Choroid plexus epithelial cell (primary cell): ENCODE data around the gene ZNF335.
A peak's percentile ranks its signal among the peaks of the same experiment; 100 is the strongest.

Experiments
- DNase-seq: peaks from one replicate; pipeline ENCODE4 v3.0.0-alpha.2; 2010; ENCODE audit warnings: low read depth
- H3K4me3 ChIP-seq: 2 replicates; pipeline ENCODE4 v1.5.1; 2011; ENCODE audit warnings: low read depth, mild to moderate bottlenecking, control low read depth, low read length, moderate library complexity
- TF ChIP-seq, protein P1 (sequence below): conservative IDR thresholded peaks from 2 replicates; pipeline ENCODE4 v1.5.1; 2011; ENCODE audit warnings: low read depth, mild to moderate bottlenecking, control low read depth, inconsistent platforms, low read length, moderate library complexity

Gene ZNF335

DNA sequence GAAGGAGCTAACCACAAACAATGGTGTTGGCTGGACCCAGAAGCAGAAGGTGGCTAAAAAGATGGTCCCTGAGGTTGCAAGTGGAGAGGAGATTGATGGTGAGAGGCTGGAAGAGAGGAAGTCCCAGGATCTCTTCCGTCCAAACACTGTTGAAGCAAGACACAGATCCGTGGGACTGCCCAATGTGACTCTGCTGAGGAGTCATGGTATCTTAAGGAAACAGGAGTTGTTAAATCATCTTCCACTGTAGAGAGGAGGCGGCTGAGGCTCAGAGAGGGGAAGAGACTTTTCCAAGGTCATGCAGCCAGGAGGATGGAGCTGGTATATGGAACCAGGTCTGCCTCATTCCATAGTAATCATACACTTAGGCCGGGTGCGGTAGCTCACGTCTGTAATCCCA is 4.1 kb upstream of the ZNF335 start:
- no peak for DNase-seq

DNA sequence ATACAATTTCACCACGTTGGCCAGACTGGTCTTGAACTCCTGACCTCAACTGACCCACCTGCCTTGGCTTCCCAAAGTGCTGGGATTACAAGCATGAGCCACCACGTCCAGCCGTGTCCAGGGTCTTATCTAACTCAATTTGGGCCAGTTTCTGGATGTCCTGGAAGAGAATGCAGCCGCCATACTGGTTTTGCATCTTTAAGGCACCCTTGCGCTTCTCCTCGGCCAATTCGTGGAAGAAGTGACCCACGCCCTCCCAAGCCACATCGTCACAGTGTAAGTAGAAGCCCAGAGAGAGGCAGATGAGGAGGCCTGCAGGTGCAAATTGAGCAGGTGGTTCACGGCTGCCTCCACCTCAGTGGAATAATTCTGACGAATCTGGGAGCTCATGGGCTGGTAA is 3.7 kb upstream of the ZNF335 start:
- H3K4me3 ChIP-seq = no peak overlapping the region

More for the DNA sequence above, 4.1 kb upstream of the ZNF335 start:
- TF ChIP-seq, protein P1, sequence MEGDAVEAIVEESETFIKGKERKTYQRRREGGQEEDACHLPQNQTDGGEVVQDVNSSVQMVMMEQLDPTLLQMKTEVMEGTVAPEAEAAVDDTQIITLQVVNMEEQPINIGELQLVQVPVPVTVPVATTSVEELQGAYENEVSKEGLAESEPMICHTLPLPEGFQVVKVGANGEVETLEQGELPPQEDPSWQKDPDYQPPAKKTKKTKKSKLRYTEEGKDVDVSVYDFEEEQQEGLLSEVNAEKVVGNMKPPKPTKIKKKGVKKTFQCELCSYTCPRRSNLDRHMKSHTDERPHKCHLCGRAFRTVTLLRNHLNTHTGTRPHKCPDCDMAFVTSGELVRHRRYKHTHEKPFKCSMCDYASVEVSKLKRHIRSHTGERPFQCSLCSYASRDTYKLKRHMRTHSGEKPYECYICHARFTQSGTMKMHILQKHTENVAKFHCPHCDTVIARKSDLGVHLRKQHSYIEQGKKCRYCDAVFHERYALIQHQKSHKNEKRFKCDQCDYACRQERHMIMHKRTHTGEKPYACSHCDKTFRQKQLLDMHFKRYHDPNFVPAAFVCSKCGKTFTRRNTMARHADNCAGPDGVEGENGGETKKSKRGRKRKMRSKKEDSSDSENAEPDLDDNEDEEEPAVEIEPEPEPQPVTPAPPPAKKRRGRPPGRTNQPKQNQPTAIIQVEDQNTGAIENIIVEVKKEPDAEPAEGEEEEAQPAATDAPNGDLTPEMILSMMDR = no peak
- no peak overlapping the region for H3K4me3 ChIP-seq

DNA sequence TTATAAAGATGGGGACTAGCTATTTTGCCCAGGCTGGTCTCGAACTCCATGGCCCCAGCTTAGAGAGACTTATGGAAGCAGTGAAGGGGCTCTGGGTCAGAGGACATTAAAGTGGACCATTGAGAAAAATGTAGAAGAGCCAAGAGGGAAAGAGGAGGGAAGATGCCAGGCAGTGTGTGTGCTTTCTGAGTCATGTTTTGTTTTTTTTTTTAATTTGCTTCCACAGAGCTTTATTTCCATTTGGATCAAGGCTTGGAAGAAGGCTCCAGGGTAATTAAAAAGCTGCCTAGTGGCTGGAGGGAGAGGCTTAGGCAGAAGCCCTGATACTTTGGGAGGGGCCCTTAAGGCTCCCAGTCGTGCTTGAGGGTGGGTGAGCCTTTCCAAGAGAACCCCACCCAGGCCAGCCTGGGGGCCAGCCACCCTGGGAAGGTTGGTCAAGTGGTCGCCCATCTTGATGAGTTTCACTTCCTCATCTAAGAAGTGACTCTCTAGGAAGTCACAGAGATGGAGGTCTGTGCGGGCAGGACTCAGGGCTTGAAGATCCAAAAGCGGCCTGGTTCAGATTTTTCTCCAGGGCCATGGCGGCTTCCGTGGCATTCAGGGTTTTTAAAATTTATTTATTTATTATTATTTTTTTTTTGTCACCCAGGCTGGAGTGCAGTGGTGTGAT is 3.0 kb upstream of the ZNF335 start:
- no peak for DNase-seq

More for the DNA sequence above, 3.7 kb upstream of the ZNF335 start:
- TF ChIP-seq, protein P1 = no peak
- DNase-seq = no peak

DNA sequence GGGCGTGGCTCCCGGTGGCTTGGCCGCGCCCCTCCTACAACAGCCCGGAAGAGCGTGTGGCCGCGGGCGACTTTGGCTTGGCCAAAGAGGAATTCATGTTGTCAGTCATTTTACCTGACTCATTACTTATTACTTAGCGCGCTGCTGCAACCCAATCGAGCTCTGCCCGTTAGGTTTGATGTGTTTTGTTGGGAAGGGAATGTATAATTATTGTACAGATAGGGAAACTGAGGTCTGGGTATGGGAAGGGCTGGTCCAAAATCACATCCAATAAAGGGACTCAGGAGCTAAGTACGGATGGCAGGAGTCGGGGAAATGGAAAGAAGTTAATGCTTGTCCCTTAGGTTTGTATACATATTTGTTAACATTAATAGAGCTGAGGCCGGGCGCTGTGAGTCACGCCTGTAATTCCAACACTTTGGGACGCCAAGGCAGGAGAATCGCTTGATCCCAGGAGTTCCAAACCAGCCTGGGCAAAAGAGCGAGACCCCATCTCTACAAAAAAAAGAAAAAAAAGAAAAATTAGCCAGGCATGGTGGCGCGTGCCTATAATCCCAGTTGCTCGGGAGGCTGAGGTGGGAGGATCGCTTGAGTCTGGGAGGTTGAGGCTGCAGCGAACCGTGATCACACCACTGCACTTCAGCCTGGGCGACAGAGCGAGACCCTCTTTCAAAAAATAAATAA is 639 bp upstream of the ZNF335 start:
- DNase-seq = no peak
- TF ChIP-seq, protein P1 = no peak
- H3K4me3 ChIP-seq = peak overlapping the region; percentile 94

More for the DNA sequence above, 3.0 kb upstream of the ZNF335 start:
- TF ChIP-seq, protein P1 = no peak
- H3K4me3 ChIP-seq = no peak overlapping the region

DNA sequence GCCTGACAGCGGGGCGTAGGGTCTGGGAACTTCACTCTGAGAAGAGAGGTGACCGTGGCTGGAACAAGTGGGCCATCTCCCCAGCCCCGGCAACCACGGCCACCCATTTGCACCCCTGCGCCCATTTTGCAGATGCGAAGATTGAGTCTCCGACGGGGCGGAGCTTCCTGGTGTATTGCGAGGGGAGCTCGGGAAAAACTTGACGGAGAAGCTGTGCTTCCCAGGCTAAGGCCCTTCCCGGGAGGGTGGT is 653 bp downstream of the ZNF335 start:
- TF ChIP-seq, protein P1 = no peak
- no peak for DNase-seq
- peak overlapping the region; percentile 94 for H3K4me3 ChIP-seq

DNA sequence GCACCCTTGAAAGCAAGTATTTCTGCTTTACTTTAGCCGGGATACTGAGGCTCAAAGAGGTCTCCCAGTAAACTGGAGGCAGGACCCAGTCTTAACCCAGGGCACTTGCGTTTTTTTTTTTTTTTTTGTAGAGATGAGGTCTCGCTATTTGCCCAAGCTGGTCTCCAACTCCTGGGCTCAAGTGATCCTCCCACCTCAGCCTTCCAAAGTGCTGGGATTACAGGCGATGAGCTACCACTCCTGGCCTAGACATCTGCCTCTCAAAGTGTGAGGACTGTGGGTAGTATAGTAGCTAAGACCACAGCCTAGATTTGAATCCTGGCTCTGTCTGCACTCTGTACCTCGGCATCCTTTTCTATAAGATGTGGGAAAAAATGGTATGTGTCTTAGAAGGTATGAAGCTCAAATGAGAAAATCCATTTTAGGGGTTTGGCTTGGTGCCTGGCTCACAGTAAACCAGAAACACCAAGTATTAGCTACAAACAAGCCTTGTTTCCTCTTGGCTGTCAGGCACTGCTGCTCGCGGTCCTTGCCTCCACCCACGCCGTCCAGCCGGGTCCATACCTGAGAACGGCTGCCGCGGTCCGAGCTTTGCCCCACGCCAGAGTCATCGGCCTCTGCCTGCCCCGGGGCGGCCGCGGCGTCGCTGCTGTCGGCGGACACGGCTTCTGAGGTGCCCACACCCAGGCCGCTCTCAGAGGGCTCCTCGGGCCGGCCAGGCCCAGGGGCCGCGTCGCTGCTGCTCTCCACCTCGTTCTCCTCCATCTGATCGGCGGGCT is 1.2 kb downstream of the ZNF335 start:
- peak overlapping the region; percentile 94 for H3K4me3 ChIP-seq
- peak; percentile 48 for DNase-seq
- TF ChIP-seq, protein P1 = no peak
